SK-N-DZ (cell line): ENCODE measurements around the gene ALG14.
A peak's percentile ranks its signal among the peaks of the same experiment; 100 is the strongest.

Experiments used
- DNase-seq: peaks from one replicate; pipeline ENCODE4 v3.0.0-alpha.2; 2015; ENCODE audit warnings: low spot score

ALG14 gene

DNA sequence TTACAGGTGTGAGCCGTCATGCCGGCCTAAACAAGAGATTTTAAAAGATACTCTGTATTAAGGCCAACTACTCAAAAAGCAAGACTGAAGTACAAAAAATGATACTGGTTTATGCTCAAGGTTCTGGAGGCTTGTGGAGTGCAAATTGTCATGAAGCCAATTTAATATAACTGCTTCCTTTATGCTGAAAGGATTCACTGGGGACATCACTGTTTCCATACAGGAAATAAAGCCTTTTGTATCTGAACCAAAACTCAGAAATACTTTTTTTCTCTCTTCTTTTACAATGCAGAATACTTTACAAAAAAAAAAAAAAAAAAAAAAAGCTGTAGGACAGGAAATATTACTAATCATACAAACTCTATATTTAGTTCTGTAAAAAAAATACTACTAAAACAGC, 90.4 kb downstream of the ALG14 start:
- no peak for DNase-seq

GRCh38 chr1:94981575-94981973, 91.2 kb downstream of the ALG14 start:
- no peak for DNase-seq

- DNase-seq, result peak; percentile 17
These were observed 91.9 kb downstream of the ALG14 start for GRCh38 chr1:94980582-94981574.

- no peak for DNase-seq
These were observed 92.8 kb downstream of the ALG14 start for GRCh38 chr1:94979656-94980581.

DNA sequence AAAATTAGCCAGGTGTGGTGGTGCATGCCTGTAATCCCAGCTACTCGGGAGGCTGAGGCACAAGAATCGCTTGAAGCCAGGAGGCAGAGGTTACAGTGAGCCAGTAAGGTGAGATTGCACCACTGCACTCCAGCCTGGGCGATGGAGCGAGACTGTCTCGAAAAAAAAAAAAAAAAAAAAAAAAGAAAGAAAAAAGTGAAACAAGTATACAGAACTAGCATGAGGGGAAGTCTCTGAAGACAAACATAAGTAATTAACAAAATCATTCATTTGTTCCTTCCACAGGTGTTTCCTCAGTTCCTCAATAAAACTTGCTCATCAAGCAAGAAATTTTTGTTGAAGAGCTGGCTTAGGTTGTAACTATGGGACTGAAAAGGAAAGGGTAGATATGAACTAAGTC, 93.6 kb downstream of the ALG14 start:
- no peak for DNase-seq

DNA sequence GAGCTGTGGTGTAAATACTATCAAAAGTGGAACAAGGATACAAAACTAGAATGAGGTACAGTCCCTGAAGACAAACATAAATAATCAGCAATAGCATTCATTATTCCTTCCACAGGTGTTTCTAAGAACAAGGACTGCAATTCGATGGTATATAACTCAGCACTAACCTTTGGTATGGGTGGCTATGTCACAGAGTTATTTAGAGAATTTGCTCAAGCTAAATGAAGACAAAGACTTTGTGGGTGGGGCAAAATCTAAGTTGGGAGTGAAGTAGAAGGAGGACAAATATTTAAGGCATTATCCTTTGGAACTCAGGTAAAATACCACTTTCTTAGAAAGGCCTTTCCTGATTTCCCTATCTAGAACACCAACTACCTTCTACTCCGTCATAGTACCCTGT, 94.3 kb downstream of the ALG14 start:
- no peak for DNase-seq

GRCh38 chr1:94976971-94977548, 95.7 kb downstream of the ALG14 start:
- DNase-seq, result no peak

GRCh38 chr1:94974824-94975223, 97.9 kb downstream of the ALG14 start:
- DNase-seq, result no peak

DNA sequence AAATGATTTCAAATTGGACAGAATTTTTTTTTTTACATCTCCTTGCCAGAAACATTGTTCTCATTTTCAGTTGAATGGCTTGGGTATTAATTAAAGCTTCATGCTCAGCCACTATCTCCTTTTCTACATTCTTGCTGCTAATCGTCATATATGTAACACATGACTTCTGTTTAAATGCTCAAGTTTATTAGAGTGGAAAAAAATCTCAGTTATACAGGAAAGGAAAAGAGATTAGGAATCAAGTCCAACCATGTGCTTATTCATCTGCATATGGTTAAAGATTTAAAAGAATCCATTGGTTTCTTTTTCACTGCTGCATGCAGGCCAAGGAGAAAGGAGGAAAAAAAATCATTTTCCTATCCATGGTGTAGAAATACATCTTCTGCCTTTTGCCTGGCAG, 98.5 kb downstream of the ALG14 start:
- DNase-seq, result no peak

GRCh38 chr1:94973309-94973922, 99.3 kb downstream of the ALG14 start:
- no peak for DNase-seq

GRCh38 chr1:94971491-94971924, 101.2 kb downstream of the ALG14 start:
- no peak for DNase-seq

GRCh38 chr1:94970783-94971182, 102.0 kb downstream of the ALG14 start:
- no peak for DNase-seq

DNA sequence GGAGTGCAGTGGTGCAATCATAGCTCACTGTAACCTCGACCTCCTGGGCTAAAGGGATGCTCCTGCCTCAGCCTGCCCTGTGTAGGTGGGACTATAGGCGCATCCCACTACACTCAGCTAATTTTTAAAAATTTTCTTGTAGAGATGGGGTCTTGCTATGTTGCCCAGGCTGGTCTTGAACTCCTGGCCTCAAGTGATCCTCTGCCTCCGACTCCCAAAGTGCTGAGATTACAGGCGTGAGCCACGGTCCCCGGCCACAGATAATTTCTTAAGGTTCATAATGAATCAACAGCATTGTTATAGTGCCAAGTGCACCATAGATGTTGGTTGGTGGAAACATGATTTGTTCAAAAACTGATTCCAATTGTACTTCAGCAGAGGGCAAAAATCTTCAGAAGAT, 103.6 kb downstream of the ALG14 start:
- DNase-seq, result no peak

DNA sequence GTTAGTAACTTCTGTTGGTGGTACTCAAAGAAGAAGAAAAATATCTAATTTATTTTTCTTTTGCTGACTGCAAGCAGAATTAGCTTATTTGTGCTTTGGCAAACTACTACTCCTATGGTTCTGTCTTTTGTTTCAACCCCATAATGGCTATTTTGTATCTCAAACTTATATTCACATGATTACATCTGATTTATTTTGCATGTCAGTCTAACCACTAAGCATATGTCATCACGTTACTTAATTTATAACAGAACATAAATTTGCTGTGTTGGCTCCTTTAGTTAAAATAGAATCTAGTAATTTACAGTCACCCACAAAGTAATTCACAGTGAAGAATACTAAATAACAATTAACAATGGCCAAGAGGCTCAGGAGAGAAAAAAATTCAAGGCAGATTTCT, 106.7 kb downstream of the ALG14 start:
- no peak for DNase-seq

DNA sequence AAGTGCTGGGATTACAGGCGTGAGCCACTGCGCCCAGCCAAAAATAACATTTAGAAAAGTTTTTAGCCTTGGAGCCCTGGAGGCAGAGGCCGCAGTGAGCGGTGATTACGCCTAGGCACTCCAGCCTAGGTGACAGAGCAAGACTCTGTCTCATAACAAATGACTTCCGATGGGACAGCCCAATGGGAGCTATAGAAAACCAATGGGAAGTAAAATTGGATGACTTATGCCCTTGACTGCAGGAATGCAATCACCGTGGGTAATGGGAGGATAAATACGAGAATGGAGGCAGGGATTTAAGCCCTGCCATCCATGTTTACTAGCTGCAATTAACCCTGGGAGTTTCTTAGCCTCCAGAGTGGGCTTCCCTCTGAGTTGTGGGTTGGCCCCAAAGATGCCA, 108.9 kb downstream of the ALG14 start:
- no peak for DNase-seq

DNA sequence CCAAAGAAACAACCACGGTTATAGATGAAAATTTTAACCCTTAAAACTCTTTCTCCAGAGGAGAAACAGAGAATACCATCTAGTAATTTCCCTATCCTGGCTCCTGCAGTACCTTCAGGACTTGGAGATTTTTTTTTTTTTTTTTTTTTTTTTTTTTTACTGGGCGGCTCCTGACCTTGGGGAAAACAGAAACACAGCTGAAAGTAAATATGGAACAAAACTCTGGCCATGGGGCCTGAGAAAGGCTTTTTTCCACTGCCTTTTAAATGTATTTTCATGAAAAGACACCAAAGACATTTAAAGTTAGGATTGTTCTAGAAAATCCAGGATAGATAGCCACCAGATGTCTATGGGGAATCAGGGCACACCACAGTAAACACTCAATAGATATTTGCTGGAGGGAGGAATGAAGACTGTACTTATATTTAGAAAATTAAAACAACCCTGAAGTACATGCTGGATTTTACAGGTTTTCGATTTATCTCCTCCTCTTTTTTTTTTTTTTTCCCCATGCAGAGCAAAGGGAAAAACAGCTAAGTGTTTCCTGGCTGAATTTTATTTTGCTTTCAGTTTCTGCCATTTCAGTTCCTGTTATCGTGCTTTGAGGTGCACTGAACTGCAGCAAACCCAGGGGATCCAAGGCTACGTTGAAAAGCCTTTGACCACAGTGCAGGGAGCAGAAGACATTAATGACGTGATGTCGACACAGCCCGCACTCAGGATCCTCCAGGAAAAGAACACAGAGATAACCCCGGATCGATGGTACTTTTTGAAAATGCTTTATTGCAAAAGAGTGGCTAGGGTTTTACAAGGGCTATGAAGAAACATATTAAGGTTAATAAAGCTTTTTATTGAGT, 110.1 kb downstream of the ALG14 start:
- no peak for DNase-seq

GRCh38 chr1:94961988-94962387, 110.8 kb downstream of the ALG14 start:
- no peak for DNase-seq

DNA sequence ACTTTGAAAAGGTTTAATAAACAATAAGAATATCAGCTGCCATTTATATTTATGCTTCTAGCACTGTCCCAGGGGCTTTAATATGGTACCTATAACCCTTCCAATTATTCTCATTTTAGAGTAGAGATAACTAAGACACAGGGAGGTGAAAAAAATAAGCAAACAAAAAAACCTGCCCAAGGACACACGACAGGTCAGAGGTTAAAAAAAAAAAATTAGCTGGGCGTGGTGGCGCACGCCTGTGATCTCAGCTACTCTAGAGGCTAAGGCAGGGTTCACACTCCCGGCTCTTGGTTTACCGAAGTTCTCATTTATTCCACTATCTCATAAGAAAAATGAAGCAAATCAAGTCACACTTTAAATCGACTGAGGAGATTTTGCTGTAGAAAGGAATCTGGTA, 111.2 kb downstream of the ALG14 start:
- DNase-seq, result no peak

DNA sequence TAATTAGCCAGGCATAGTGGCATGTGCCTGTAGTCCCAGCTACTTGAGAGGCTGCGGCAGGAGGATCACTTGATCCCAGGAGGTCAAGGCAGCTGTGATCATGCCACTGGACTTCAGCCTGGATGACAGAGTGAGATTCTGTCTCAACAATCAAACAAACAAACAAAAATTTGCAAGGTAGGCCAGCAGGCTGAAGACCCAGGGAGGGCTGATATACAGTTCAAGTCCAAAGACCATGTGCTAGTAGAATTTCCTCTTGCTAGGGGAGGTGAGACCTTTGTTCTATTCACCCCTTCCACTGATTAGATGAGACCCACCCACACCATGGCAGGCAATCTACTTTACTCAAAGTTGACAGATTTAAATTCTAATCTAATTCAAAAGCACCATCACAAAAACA, 114.7 kb downstream of the ALG14 start:
- DNase-seq, result no peak
